ENCODE data around the gene JUND.

The JUND gene

DNA sequence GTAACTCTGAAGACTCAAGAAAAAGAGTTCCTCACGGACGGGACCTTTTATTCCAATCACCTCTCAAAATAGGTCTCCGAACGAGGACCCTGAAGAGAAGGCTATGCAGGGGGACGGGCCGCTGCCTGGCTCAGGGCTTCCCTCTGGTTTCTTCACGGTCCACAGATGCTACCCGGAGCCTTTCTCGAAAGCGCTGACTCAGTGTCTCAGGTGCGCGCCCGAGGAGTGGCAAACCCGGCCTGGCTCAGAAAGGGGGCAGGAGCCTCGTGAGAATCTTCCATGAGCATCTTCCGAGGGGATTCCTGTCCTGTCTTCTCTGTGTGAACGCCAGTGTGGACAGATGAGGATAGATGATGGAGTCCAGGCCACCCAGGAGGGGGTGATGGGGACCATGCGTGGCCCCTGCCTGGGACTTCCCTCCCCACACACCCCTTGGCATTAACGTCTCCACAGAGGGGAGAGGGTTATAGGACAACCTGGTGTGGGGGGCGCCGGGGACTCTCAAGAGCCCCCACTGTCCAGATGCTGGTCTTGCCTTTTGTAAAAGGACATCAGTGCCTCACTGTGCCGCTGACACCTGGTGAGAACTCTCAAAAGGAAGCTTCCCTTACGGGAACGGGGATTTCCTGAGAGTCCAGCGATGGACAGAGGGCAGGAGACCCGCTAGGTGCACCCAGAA lies 24.9 kb upstream of the JUND start:
- no peaks in the 10 kb centered on the region for H4K20me1 ChIP-seq (ENCODE audit: low read depth, low read length)
- no peaks in the 10 kb centered on the region for H3K9me2 ChIP-seq (replicated peaks; ENCODE audit: insufficient read depth, low read length)
- TF ChIP-seq, protein P1, sequence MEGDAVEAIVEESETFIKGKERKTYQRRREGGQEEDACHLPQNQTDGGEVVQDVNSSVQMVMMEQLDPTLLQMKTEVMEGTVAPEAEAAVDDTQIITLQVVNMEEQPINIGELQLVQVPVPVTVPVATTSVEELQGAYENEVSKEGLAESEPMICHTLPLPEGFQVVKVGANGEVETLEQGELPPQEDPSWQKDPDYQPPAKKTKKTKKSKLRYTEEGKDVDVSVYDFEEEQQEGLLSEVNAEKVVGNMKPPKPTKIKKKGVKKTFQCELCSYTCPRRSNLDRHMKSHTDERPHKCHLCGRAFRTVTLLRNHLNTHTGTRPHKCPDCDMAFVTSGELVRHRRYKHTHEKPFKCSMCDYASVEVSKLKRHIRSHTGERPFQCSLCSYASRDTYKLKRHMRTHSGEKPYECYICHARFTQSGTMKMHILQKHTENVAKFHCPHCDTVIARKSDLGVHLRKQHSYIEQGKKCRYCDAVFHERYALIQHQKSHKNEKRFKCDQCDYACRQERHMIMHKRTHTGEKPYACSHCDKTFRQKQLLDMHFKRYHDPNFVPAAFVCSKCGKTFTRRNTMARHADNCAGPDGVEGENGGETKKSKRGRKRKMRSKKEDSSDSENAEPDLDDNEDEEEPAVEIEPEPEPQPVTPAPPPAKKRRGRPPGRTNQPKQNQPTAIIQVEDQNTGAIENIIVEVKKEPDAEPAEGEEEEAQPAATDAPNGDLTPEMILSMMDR (IDR thresholded peaks at IDR 0.05; ENCODE audit: insufficient read depth, low read length, poor library complexity, severe bottlenecking) = no peak
- H2AFZ ChIP-seq (ENCODE audit: low read depth, low read length, severe bottlenecking) = no peak overlapping the region
- H3F3A ChIP-seq (ENCODE audit: insufficient read depth) = peaks cover 13% of the 10 kb centered on the region; the same call in 1 of the 2 replicates
- H3K36me3 ChIP-seq (ENCODE audit: low read length) = no peaks in the 10 kb centered on the region
- H3K9ac ChIP-seq (ENCODE audit: low read length) = no peak overlapping the region
- H3K4me2 ChIP-seq (ENCODE audit: low read depth, low read length, poor library complexity, severe bottlenecking) = no peak overlapping the region
- no peak overlapping the region for H3K4me3 ChIP-seq (ENCODE audit: insufficient read depth, low read length, poor library complexity, severe bottlenecking)
- no peaks in the 10 kb centered on the region for H3K9me3 ChIP-seq (ENCODE audit: insufficient read depth, low read length)
- no peaks in the 10 kb centered on the region for H3K79me2 ChIP-seq (ENCODE audit: insufficient read depth, low read length)
- no peaks in the 10 kb centered on the region for H3K27me3 ChIP-seq (ENCODE audit: low read length)
- peak overlapping the region; percentile 39 for H3K27ac ChIP-seq (ENCODE audit: low read depth, low read length)

DNA sequence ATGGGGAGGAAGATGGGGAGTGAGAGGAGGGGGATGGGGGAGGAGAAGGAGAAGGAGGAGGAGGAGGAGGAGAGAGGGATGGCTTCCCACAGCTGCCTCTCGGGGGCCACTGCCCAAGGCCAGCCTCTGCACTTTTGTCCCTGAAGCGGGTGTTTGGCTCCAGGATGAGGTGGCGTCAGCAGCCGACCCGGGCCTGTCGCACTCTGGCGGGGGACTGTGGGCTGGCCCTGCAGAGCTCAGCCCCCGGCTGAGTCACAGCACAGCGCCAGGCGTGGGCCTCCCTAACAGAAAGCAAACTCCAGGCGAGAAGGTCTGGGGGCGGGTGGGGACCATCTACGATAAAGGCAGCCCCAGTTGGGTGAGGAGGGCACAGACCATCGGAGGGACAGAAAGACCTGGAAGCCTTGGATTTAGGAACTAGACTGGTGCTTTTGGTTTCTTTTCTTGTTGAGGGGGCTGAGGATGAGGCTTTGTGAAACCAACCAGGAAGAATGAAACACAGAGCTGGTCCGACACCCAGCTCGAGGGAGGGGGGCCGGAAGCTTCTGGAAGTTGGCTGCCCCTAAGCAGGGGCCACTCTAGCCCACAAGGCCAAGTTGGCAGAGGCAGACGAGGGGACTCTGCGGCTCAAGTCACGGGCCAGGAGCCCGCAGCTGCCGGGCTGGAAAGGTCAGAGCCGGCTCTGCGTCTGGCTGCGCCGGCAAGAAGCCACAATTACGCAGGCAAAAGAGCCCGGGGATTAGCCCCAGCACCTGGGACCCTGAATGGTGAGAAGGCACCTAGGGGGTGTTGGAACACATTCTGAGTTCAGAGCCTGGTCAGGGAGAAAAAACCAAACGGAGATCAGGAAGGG lies 23.3 kb upstream of the JUND start:
- H3K27ac ChIP-seq (ENCODE audit: low read depth, low read length) = peak overlapping the region; percentile 78
- H3K9me2 ChIP-seq (replicated peaks; ENCODE audit: insufficient read depth, low read length) = no peaks in the 10 kb centered on the region
- no peaks in the 10 kb centered on the region for H3K9me3 ChIP-seq (ENCODE audit: insufficient read depth, low read length)
- H3K9ac ChIP-seq (ENCODE audit: low read length) = peak overlapping the region; percentile 52
- no peaks in the 10 kb centered on the region for H4K20me1 ChIP-seq (ENCODE audit: low read depth, low read length)
- no peaks in the 10 kb centered on the region for H3K36me3 ChIP-seq (ENCODE audit: low read length)
- H3K79me2 ChIP-seq (ENCODE audit: insufficient read depth, low read length) = no peaks in the 10 kb centered on the region
- no peaks in the 10 kb centered on the region for H3K27me3 ChIP-seq (ENCODE audit: low read length)
- H3F3A ChIP-seq (ENCODE audit: insufficient read depth) = peaks cover 13% of the 10 kb centered on the region; the same call in 1 of the 2 replicates
- no peak for TF ChIP-seq EZH2phosphoT487 (conservative IDR thresholded peaks at IDR 0.05; ENCODE audit: low read length)
- TF ChIP-seq, protein P1 (IDR thresholded peaks at IDR 0.05; ENCODE audit: insufficient read depth, low read length, poor library complexity, severe bottlenecking) = no peak
- H3K4me2 ChIP-seq (ENCODE audit: low read depth, low read length, poor library complexity, severe bottlenecking) = peak overlapping the region; percentile 44
- H3K4me3 ChIP-seq (ENCODE audit: insufficient read depth, low read length, poor library complexity, severe bottlenecking) = no peak overlapping the region
- no peak overlapping the region for H2AFZ ChIP-seq (ENCODE audit: low read depth, low read length, severe bottlenecking)

DNA sequence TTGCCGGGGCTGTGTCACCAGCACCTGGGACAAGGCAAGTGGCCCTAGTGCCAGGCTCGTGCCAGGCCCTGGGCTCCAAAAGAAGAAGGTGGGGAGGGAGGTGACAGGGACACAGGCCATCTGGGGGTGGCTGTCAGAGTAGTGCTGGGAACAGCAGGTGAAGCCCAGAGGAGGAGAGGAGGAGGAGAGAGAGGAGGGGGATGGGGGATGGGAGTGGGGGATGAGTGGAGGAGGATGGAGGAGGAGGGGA lies 22.7 kb upstream of the JUND start:
- Histone ChIP-seq H3K4me3 (ENCODE audit: insufficient read depth, low read length, poor library complexity, severe bottlenecking) (no peak overlapping the region), H3F3A (ENCODE audit: insufficient read depth) (peaks cover 13% of the 10 kb centered on the region; the same call in 1 of the 2 replicates), H3K27ac (ENCODE audit: low read depth, low read length) (peak overlapping the region; percentile 78), H4K20me1 (ENCODE audit: low read depth, low read length) (no peaks in the 10 kb centered on the region), H2AFZ (ENCODE audit: low read depth, low read length, severe bottlenecking) (no peak overlapping the region), H3K9me2 (replicated peaks; ENCODE audit: insufficient read depth, low read length) (no peaks in the 10 kb centered on the region), H3K9me3 (ENCODE audit: insufficient read depth, low read length) (no peaks in the 10 kb centered on the region), H3K9ac (ENCODE audit: low read length) (peak overlapping the region; percentile 52), H3K79me2 (ENCODE audit: insufficient read depth, low read length) (no peaks in the 10 kb centered on the region), H3K4me2 (ENCODE audit: low read depth, low read length, poor library complexity, severe bottlenecking) (peak overlapping the region; percentile 44), H3K36me3 (ENCODE audit: low read length) (no peaks in the 10 kb centered on the region), H3K27me3 (ENCODE audit: low read length) (no peaks in the 10 kb centered on the region)
- no peak for TF ChIP-seq EZH2phosphoT487 (conservative IDR thresholded peaks at IDR 0.05; ENCODE audit: low read length)
- TF ChIP-seq, protein P1 (IDR thresholded peaks at IDR 0.05; ENCODE audit: insufficient read depth, low read length, poor library complexity, severe bottlenecking) = no peak

Data from SU-DHL-6 (cell line).